GM18951 (cell line): ENCODE measurements around the gene GATC.
A peak's percentile ranks its signal among the peaks of the same experiment; 100 is the strongest.
"Not testable (repeated sequence)": the region's sequence is repeated elsewhere in the genome, so short reads cannot be mapped to it uniquely, and the experiment has no call there.

Experiments used
- POLR2A ChIP-seq: IDR thresholded peaks from 4 replicates; pipeline ENCODE4 v1.6.1; 2011; ENCODE audit warnings: mild to moderate bottlenecking; ENCODE audit not compliant: insufficient read length, insufficient read depth; ENCODE audit errors: extremely low read depth
- in situ Hi-C: fragments of 300-500 bp; cut with MboI; formaldehyde crosslinking; loops from one replicate; pipeline ENCODE4 v1.12.0; 2022; ENCODE audit warnings: low sequenced_read_pairs, mixed read lengths, inconsistent platforms; ENCODE audit not compliant: unreplicated experiment

GATC gene

GRCh38 chr12:120447992-120448391 lies 1.7 kb downstream of the GATC start:
- no peak for TF ChIP-seq POLR2A
- in situ Hi-C loops = no loop called here

GRCh38 chr12:120452524-120452923 lies 6.3 kb downstream of the GATC start:
- in situ Hi-C loops = not testable (repeated sequence)

- in situ Hi-C loops = no loop called here
- no peak for TF ChIP-seq POLR2A
Measured at GRCh38 chr12:120453060-120453750, 7.0 kb downstream of the GATC start.

- no peak for TF ChIP-seq POLR2A
- in situ Hi-C loops = no loop called here
Measured at GRCh38 chr12:120453977-120454376, 7.7 kb downstream of the GATC start.

GRCh38 chr12:120455302-120455701 lies 9.1 kb downstream of the GATC start:
- no peak for TF ChIP-seq POLR2A
- in situ Hi-C loops = no loop called here

- in situ Hi-C loops = no loop called here
- no peak for TF ChIP-seq POLR2A
Measured at GRCh38 chr12:120457133-120457532, 10.9 kb downstream of the GATC start.

GRCh38 chr12:120460157-120460556 lies 13.9 kb downstream of the GATC start:
- in situ Hi-C loops = no loop called here
- no peak for TF ChIP-seq POLR2A

- in situ Hi-C loops = no loop called here
- TF ChIP-seq POLR2A = no peak
Measured at GRCh38 chr12:120462099-120462640, 15.9 kb downstream of the GATC start.

DNA sequence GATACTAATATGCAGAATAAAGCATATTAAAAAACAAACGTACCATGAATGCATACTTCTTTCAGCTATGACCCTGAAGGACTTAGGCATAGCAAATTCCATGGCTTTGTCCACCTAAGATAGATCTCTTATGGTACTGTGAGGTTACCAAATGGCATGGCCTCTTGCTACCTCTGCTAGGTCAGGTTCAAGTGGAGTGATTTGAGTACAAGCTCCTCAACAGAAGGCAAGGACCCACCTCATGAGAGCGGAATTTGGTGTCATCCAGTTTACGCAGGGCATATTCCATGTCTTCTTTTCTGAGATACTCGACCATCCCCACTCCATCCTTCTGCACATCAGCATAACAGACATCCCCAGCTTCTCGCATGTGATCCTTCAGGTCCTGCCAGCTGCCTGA lies 17.5 kb downstream of the GATC start:
- TF ChIP-seq POLR2A = peak; percentile 20
- in situ Hi-C loops = no loop called here

GRCh38 chr12:120465756-120466155 lies 19.5 kb downstream of the GATC start:
- in situ Hi-C loops = no loop called here
- no peak for TF ChIP-seq POLR2A

DNA sequence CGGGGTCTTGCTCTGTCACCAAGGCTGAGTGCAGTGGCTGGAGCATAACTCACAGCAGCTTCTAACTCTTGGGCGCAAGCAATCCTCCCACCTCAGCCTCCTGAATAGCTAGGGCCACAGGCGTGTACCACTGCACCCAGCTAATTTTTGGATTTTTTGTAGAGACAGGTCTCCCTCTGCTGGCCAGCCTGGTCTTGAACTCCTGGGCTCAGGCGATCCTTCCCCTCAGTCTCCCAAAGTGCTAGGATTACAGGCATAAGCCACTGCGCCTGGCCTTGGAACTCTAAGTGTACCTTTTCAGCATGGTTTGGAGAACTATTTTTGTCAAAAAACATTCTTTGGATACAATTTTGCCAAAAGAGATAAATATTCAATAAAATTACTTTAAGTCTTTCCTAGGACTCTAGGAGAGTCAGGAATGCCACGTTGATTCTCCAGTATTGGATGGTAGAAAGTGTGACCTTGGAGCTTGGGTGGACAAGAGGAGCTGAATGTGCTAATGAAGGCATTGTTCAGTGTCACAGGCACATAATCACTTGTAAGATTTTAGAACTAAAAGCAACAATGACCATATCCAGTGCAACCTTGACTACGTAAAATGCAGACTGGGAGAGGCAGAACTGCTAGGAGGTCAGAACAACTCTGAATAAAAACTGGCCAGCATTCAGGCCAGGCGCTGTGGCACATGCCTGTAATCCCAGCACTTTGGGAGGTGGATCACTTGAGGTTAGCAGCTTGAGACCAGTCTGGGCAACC lies 20.5 kb downstream of the GATC start:
- in situ Hi-C loops = no loop called here
- no peak for TF ChIP-seq POLR2A

DNA sequence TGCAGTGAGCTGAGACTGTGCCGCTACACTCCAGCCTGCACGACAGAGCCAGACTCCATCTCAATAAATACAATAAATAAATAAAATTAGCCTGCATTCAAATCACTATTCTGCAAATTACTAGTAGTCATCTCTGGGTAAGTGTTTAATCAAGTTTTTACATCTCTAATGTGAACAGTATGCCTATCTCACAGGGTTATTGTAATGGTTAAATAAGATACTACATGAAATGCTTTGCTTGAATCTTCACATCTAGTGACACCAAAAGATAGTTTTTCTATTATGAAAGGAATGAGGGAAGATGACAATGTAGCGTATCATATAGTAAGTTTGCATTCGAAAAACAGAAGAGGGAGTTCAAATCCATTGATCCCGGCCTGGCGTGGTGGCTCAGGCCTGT lies 21.2 kb downstream of the GATC start:
- TF ChIP-seq POLR2A = no peak
- in situ Hi-C loops = no loop called here

- peak; percentile 19 for TF ChIP-seq POLR2A
Measured at GRCh38 chr12:120468325-120468820, 22.1 kb downstream of the GATC start.

More at GRCh38 chr12:120468325-120468820, 22.1 kb downstream of the GATC start:
- in situ Hi-C loops = no loop called here
